IPS-11a (cell line): ENCODE results near the gene RNF220.
"Not testable (repeated sequence)": the region's sequence is repeated elsewhere in the genome, so short reads cannot be mapped to it uniquely, and the experiment has no call there.

Experiments used
- H3K4me3 ChIP-seq: one replicate; pipeline ENCODE4 v1.5.1; 2013; ENCODE audit warnings: low read depth, low read length, control low read depth

RNF220 gene

DNA sequence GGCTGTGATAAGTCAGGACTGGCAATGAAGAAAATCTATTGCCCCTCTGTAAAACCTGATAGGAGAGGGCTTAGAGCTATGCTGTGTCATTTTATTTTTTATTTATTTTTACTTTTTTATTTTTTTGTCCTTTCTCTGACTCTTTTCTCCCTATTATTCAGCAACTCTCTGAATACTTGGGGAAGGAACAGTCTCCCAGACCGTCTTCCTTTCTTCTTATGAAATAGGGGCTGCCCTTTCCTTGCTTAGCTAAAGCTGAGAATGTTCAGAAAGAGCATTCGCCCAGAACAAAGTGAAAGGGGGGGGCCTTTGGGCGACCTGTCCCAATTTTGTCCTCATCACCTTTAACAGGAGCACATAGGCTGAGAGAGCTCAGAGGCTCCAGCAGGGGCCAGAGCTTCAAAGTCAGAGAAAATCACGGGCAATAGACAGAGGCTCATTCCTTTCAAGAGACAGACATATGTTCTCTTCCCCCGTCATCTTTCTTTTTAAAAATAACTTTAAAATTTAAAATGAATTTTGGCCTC is 80.9 kb downstream of the RNF220 start:
- H3K4me3 ChIP-seq, result no peak overlapping the region

DNA sequence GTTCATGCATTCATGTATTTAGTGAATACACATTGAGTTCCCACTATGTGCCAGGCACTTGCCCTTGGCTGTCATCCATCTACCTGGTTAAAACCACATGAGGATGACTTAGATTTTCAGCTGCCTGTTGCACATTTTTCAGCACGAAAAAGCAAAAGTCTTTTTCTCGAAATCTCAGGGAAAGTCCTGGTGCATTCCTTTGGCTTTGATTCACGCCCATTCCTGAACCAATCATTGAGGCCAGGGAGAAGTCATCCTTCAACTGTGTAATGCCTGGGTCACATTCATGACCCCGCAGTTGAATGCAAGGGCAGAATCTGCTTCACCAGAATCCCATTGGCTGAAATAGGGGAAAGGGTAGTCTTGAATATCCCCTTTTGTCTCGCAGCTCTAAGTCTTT is 84.4 kb downstream of the RNF220 start:
- H3K4me3 ChIP-seq, result no peak overlapping the region

DNA sequence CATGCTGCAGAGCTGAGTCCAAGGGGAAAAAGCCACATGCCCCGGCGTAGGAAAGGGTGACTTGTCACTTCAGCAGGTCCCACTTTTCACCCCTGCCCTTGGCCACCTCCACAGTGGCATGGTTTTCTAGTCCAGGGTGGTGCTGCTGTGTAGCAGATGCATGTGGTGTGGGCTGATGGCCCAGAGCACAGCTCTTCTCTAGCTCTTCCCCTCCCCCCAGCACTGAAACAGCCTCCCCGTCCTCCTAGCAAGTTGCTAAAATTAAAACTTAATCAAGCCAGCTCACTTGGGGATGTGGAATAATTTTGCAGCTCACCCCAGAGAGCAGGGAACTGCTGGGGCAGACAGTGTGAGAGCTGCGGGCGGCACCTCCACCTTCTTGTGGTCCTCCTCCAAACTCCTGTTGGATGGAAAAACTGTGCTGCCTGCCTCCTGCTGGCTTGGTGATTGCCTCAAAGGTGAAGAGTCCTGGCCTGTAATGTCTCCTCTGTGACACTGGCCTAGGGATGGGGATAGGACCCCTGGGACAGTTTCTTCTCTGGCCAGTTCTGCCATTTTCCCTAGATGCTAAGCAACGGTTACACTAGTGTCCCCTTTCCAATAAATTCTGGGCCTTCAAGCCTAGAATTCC is 91.6 kb downstream of the RNF220 start:
- H3K4me3 ChIP-seq, result no peak overlapping the region

DNA sequence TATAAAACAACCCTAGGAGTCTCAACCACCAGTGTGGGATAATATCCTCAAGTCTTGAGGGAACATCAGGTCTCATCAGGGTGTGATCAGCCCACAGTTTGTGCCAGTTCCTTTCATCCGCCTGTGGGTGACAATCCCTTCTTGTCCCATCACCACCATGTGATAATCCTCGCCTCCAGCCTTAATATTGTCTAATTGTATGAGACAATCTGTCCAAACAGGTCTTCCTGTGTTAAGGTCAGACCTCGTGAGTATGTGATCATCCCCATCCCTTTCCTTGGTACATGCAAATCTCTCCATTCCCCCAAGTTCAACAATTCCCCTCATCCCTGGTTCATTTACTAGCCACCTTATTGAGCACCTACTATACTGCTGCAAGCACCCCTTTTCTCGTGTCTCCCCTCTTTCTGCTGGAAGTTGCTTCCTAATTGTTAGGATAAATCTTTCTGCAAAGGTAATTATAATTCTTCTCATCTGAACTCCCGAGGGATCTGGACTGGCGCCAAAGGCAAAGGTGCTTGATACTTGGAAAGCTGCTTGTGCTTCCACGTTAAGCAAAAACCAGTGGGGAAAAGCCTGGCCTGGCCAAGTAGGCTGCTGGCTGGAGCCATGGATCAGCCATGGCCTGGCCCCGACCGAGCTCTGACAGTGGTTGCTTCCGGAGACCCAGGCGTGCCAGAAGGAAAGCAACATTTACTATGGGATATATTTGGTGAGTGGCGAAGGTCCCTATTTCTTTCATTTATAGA is 92.5 kb downstream of the RNF220 start:
- no peak overlapping the region for H3K4me3 ChIP-seq

DNA sequence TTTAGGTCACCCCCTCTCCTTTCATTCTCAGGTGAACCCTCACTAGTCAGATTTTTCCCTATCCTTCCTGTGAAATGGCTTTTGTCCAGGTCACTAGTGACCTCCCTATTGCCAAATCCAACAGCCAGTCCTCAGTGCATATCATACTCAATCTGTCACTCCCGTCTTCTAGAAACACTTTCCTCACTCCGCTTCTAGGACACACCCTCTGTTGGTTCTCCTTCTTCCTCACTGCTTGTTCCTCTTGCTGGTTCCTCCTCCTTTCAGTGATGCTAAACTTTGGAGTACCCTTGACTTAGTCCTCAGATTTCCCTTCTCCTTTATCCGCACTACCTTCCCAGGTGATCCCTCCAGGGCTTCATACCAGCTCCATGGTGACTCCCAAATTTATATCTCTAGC is 94.3 kb downstream of the RNF220 start:
- no peak overlapping the region for H3K4me3 ChIP-seq

DNA sequence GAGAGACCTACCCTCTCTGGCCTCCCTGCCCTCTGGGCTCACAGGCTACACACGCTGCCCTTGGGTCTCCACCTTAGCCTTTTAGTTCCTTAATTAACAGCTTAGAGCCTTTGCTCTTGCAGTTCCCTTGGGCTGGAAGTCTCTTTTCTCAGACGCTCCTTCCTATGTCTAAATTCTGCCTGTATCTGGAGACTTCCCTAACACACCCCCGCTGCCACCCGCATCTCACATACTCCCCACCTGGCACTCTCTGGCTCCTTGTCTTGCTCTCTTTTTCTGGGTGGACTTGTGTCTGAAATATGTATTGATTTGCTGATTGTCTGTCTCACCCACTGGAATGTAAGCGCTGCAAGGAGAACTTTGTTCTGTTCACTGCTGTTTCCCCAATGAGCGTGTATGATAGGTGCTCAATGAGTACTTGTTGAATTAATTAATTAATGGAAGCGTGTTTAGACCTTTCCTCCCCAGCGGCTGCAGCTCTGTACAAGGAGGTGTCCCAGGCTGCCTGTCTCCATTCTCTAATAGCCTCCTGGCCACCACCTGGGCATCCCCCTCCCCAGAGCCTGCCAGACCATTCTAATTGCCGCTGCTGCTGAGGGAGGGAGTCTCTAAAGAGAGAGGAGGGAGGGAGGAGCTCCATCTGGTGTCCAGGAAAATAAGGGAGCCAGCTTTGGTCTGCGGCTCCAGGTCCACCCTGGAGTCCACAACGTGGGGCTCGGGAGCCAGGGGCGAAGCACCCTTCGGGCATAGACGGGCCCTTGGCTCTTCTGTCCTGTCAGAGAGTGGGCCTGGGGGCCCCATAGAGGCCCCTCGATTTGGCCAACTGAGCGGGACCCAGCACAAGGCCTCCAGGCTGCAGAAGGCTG is 95.4 kb downstream of the RNF220 start:
- no peak overlapping the region for H3K4me3 ChIP-seq

DNA sequence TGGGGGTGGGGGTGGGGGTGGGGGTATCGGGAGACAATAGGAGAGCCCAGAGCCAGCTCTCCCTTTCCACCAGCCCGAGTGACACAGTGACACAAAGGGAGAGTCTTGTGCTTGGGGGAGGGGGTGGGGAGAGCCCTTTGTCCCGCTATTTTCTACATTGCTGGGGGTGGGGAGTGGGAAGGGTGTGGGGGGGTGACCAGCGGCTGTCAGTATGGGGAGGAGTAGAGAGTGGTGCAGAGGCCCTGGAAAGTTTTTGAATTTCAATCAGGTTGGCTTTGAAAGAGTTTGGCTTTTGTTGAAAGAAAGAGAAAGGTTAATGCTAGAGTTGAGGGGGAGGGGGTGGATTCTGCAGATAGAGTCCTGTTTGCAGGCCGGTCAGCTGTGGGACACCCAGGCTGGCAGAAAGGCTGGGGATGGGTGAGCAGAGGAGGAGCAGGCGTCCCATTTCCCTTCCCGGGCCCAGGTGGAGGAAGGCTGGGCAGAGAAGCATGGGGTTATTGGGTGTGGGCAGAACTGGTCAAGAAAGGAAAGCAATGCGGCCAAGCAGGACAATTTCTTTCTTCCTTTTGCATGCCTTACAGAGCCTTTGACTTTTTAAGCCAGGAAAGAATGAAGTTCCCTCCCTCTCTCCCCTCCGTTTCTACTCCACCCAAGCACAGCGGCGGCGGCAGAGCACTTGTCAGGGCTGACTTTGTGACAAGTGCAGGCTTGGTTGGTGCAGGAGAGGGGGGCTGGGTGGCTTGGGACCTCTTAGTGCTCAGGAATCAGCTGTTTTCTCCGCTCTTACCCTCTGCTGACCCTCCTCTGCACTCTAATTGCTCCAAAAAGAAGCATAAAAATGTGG is 96.2 kb downstream of the RNF220 start:
- H3K4me3 ChIP-seq, result peak overlapping the region; percentile 15

DNA sequence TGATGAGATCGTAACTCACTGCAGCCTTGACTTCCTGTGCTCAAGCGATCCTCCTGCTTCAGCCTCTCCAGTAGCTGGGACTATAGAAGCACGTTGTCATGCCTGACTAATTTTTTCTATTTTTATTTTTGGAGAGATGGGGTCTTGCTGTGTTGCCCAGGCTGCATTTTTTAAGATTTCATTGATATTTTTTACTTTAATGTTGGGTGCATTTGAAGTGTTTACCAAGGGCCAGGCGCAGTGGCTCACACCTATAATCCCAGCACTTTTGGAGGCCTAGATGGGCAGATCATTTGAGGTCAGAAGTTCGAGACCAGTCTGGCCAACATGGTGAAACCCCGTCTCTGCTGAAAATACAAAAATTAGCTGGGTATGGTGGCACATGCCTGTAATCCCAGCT is 97.8 kb downstream of the RNF220 start:
- not testable (repeated sequence) for H3K4me3 ChIP-seq

DNA sequence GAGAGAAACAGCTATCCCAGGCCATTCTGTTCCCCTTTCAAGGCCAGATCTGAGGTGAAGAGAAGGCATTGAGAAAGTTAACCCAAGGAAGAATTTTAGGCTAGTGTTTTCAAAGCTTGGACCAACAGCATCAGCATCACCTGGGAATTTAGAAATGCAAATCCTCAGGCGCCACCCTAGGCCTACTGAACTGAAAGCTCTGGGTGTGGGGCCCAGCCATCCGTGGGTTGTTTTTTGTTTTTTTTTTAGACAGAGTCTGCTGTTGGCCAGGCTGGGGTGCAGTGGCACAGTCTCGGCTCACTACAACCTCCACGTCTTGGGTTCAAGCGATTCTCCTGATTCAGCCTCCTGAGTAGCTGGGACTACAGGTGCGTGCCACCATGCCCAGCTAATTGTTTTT is 98.6 kb downstream of the RNF220 start:
- H3K4me3 ChIP-seq, result no peak overlapping the region

DNA sequence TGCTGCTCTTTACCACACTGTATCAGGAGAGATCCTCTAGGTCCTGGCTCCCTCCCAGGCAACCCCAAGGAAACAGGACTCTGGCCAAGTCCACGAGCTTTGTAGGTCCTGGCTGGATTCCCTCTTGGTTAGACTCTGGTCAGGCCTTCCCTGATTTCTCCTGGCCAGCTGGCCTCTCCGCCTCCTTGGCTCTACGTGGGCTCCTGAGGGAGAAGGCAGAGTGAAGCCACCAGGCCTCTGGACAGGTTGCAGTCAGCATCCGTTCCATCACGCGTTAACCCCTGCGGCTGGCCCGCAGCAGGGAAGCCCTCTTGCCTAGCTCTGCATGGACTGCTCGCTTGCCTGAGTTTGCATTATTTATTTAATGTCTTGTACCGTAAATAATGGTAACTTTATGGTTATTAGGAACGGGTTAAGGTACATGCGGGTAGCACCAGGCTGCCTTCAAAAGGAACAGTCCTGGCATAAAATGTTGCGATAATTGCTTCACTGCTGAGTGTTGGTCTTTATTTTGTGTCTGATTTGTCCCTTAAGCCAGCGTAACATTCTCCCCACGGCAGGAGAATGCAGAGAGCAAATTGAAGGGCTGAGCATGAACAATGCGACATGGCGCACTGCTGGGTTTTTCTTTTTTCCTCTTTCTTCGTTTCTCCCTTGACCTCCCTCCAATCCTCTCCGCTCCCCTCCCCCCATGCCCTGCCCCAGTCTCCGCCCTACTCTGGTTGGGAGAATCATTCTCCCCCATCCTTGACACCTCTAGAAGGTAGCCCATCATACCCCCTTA is 100.3 kb downstream of the RNF220 start:
- H3K4me3 ChIP-seq, result no peak overlapping the region

DNA sequence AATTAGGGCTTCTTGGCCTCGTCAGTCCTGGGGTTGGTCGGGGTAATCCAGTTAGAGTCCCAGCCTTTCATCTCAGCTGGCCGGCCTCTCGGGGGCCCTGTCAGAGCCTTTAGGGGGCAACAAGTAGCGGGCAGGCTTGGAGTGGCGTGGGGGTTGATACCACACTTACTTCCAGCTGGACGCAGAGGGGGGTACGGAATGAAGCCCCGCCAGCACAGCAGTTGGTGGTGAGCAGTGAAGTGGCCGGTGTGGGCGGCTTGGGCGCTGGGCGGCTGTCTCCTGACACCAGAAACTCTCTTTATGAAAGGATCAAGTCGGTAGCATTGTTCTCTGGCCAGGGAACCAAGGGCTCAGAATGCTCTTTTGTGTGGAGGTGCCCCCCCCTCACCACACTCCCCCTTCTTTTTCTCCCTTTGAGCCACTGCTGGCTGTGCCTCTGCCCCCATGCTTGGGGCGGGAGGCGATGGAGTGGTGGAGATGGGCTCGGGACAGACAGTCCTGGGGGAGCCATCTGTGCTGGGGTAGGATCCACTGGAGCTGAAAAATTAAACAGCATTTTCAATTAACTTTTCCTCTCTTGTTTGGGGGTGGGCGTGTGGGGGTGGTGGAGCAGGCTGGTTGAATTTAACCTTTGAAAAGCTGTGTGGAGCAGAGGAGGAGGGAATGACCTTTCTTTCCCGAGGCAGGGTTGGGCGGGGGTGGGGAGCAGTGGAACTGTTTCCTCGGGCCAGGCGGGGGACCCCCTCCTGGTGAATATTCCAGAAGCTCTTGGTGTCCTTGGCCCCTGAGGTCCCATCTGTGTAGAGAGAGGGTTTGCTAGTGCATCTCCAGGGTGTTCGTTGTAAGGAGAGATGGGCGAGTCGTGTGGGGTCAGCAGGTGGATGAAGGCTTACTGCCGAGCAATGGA is 102.7 kb downstream of the RNF220 start:
- no peak overlapping the region for H3K4me3 ChIP-seq

DNA sequence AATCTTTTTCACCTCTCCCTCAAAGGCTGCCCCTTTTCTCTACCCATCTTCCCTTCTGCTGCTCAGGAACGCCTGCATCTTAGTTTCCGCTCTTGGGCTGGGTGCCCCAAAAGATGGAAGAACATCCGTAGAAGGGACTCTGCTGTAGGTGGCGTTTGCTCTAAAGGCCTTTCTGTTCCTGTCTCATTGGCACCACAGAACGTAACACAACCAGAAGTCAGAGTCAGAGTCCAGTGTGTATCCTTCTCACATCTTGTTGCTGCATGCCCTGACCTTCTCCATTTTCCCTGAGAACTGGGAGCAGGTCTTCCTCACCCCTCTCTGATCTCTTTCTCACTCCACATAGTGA is 103.3 kb downstream of the RNF220 start:
- H3K4me3 ChIP-seq, result no peak overlapping the region

DNA sequence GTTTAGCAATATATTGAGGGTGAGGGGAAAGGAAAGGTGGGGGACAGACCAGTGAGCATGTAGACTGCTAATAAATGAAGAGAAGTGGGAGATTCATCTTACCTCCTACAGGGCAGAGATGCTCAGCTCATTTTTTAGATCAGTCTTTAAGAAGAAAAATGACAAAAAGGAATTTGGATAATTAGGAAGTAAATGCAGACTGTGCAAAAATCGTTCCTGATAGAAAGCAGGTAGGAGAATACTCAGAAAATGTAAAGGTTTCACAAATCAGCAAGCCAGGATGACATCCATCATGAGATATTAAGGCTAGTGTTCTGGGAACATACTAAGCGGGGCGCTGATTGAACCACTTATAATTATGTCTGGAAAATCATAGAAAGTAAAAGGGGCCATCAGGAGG is 106.3 kb downstream of the RNF220 start:
- H3K4me3 ChIP-seq, result no peak overlapping the region

DNA sequence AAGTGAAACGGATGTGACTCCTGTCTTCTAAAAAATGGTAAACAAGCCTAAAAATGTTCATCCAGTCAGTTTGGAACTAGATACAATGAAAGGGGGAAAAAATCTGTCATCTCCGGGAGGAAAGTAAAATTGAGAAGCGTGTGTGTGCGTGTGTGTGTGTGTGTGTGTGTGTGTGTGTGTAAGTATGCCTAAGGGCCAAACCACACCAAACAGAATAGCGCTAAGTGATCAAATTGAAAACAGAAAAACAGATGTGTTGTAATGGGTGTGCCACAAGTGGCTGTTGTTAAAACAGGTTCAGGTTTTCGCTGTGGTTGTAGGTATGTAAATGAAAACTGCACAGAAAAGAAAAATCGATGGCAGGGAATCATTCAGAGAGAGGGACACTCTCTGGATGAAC is 106.7 kb downstream of the RNF220 start:
- H3K4me3 ChIP-seq, result no peak overlapping the region

DNA sequence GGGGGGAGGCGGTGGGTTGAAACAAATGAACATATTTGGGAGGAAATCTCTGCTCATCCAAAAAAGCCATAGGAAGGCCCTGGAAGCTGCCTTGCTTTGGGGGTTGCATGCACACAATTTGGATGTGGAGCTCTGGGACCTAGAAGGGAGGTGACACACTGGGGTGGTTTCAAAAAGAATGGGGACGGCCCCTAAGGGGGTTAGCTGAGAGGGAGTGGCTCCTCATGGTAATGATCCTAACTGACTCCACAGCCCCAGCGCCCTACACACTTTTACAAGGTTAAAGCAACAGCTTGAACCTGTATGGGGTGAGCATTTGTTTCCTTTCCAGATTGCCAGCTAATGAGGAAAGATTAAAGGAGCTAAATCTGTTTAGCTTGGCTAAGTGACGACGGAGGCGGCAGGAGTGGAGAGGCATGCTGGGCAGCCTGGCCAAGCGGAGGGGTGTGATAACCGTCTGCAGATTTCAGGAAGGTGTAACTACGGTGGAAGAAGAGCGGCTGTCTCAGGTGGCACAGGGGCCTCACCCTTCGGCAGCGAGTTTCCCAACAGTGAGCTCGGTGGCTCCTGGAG is 107.3 kb downstream of the RNF220 start:
- no peak overlapping the region for H3K4me3 ChIP-seq

DNA sequence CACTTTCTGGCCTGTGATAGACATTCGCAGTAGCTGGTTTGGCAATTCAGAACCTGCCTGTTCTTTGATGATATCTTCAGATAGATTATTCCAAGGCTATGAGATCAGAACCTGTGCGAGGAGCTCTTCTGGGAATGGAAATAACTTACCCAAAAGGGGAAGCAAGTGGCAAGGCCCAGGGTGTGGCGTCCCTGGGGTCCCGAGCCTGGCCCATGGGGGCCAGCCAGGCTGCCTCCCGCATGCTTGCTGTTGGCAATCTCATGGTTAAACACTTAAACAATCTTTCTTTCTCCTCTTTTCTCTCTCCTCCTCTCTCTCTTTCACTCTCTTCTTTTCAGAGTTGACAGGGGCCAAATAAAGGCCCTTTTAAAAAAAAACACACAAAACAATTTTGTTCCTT is 108.1 kb downstream of the RNF220 start:
- no peak overlapping the region for H3K4me3 ChIP-seq

DNA sequence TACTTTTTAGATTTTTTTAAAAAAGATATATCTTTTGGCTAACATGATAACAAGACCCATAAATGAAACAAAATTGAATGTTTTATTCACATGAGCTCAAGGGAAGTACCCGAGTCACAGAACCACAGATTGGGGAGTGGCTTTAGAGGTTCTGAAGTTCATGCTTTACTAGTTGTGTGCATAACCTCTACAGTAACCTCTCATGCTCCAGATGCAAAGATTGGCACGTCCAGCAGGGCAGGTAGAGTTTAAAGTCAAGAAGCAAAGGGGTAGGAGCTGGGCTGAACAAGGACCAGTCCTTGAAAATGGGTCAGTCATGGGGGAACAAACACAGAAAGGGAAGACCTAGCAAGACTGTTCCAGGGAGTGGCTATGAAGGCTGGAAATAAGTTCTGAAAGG is 109.6 kb downstream of the RNF220 start:
- H3K4me3 ChIP-seq, result no peak overlapping the region

DNA sequence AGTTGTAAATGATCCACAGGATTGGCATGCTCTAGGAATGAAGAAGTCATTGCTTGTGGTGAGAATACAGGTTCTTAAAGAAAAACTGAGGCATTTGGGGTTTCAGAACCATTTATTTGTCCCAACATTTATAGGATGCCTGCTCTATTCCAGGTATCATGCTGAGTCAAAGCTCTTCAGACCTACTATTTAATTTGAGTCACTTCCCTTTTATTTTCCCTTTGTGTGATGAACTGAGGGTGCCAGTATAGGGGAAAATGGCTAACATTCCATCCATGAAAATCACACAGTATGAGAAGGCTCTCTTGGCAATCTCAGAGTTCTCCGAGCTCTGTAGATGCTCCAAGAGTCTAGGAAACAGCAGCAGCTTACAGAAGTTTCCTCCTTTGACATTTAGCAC is 110.4 kb downstream of the RNF220 start:
- H3K4me3 ChIP-seq, result no peak overlapping the region
